Fibroblast of pulmonary artery (primary cell): ENCODE results near the gene ACTR8.

ENCODE experiments used
- DNase-seq: peaks from one replicate; pipeline ENCODE4 v3.0.0-alpha.2; 2010; ENCODE audit warnings: low read depth
- H3K4me3 ChIP-seq: replicated peaks from 2 replicates; pipeline ENCODE4 v1.5.1; 2011; ENCODE audit warnings: low read depth, mild to moderate bottlenecking, control low read depth, low read length, moderate library complexity
- TF ChIP-seq, protein P1 (sequence below): IDR thresholded peaks from 2 replicates; pipeline ENCODE4 v1.5.1; 2011; ENCODE audit warnings: mild to moderate bottlenecking, control low read depth, low read length, inconsistent platforms; ENCODE audit errors: missing control alignments

ACTR8 gene

DNA sequence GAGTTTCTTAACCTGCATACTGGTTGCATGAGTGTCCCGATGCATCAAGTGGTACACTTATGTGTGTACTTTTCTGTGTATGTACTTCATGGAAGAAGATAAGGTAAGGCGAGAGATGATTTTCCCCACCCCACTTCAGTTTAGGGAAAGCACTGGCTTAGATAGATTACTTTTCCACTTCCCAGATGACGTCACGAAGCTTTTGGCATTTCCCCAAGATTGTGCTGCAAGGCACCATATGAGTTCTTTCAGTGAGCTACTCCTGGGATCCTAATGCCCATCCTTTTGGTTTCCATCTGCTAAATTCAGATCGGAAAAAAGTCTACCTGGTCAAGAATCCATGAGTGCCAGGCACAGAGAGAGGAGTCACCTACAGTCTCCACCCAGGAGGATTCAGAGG lies 31.1 kb downstream of the ACTR8 start:
- peak; percentile 70 for DNase-seq
- H3K4me3 ChIP-seq = no peak overlapping the region
- TF ChIP-seq, protein P1, sequence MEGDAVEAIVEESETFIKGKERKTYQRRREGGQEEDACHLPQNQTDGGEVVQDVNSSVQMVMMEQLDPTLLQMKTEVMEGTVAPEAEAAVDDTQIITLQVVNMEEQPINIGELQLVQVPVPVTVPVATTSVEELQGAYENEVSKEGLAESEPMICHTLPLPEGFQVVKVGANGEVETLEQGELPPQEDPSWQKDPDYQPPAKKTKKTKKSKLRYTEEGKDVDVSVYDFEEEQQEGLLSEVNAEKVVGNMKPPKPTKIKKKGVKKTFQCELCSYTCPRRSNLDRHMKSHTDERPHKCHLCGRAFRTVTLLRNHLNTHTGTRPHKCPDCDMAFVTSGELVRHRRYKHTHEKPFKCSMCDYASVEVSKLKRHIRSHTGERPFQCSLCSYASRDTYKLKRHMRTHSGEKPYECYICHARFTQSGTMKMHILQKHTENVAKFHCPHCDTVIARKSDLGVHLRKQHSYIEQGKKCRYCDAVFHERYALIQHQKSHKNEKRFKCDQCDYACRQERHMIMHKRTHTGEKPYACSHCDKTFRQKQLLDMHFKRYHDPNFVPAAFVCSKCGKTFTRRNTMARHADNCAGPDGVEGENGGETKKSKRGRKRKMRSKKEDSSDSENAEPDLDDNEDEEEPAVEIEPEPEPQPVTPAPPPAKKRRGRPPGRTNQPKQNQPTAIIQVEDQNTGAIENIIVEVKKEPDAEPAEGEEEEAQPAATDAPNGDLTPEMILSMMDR = no peak

DNA sequence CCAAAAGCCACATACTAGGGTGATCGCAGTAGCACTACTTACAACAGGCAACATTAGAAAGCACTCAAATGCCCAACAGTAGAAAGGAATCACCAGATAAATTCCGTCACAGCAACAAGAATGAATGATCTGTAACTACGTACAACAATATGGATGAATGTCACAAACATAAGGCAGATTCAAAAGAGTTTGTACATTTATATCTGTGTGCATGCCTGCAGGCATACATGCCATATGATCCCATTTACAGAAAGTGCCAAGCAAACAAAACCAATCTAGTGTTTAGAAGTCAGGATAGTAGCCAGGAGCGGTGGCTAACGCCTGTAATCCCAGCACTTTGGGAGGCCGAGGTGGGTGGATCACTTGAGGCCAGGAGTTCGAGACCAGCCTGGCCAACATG lies 32.0 kb downstream of the ACTR8 start:
- H3K4me3 ChIP-seq = no peak overlapping the region
- DNase-seq = no peak
- TF ChIP-seq, protein P1 = no peak

DNA sequence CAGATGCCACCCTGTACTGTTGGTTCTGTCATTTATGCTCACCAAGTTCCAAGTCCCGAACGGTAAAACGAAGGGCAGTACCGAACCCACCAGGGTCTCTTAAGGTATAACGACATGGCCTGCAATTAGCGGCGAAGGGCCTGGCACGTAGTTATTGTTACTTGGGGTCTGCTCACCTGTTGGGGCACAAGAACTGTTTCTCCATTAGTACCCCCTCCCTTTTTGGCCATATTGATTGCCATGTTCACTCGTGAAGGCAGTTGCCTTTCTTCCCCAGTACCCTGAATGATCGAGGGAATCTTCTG lies 35.1 kb downstream of the ACTR8 start:
- no peak for DNase-seq
- no peak overlapping the region for H3K4me3 ChIP-seq
- TF ChIP-seq, protein P1 = no peak

DNA sequence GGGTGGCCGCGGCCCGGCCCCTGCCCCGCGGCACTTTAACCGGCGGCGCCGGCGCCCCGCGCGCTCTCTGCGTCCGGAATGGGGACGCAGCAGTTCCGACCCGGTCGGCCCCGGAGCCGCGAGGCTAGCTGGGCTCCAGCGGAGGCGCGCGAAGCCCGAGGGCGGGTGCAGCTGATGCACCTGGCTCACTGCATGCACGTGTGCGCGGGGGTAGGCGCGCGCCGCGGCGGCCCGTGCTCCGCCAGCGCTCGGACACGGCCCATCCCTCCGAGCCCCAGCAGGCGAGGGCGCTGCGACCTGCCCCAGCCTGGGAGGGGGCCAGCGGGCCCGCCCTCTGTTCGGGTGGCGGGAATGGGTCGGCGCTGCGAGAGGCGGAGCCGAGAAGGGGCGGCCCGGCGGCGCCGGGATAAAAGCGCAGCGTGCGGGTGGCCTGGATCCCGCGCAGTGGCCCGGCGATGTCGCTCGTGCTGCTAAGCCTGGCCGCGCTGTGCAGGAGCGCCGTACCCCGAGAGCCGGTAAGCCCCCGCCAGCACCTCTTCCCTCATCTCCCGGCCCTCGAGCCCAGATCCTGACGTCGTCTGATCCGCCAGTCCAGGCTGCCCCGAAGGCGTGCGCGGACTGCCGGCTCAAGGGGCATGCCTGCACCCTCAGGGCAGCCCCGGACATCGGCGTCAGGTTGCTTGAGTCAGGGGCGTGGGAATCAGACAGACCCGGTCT lies 35.7 kb downstream of the ACTR8 start, which contains the start of the genes CHDH and IL17RB:
CHDH (minus strand) TSS at position 286 of the 717 bp plus-strand sequence. CDS start 22,411 bp downstream, outside the sequence.
IL17RB (plus strand) TSS at position 435 of the 717 bp plus-strand sequence; CDS start at position 456, 21 bp downstream.
- peak within 1 kb of the TSS; percentile 47 for H3K4me3 ChIP-seq
- TF ChIP-seq, protein P1 = no peak
- DNase-seq = no peak

DNA sequence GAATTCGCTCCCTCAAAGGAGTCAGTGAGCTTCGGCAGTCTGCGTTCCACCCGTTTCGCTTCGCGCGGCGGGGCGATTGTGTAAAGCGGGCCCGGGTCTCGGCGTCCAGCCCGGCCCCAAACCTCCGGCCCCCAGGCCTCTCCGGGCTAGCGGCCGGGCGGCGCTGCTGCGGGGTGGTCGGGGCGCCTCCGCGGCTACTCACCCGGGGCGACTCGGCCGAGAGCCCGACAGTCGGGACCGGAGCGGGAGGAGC lies 36.1 kb downstream of the ACTR8 start:
- H3K4me3 ChIP-seq = peak overlapping the region; percentile 47
- TF ChIP-seq, protein P1 = no peak

DNA sequence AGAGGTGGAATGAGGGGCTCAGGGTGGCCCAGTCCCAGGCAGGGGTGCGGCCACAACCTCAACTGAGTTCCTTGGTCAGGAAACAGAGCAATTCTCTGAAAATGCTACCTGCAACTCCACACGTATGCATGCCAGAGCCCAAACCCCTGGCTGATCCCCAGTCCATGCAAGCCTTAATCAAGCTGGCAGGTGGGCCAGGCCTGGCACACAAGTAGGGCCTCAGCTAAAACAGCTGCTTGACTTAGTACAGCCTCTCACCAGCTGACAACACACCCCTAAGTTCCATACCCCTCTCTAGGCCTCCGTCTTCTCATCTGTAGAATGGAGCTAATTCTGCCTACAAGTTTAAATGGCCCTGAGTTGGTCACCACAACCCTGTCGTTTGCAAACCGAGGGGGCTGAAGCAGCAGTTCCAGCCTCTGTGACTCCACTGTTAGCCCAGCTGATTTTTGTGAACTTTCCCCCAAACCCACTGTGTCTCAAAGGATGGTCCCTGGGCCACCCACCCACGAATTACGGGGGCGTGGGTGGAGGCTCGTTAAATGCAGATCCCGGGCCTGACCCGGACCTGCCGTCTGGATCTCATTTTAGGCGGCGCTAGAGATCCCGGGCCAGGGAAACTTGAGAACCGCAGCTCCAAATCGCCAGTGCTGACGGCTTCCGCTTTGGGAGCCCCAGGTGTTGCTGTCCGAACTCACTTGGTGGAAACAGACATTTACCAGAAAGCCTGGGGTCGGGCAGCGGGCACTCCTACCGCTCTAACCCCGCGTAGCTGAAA lies 36.7 kb downstream of the ACTR8 start:
- TF ChIP-seq, protein P1 = peak; percentile 13
- peak overlapping the region; percentile 47 for H3K4me3 ChIP-seq
- peak; percentile 17 for DNase-seq

More for the DNA sequence above, 36.1 kb downstream of the ACTR8 start:
- DNase-seq = no peak
